Naive thymus-derived CD4-positive, alpha-beta T cell (primary cell): ENCODE data around the gene ALPI. TPM values are rescaled to one million over a fixed set of nuclear protein-coding genes. Genes with fewer than 3 reads are reported as not detected.

ENCODE experiments used
- ATAC-seq: fragments of 150-1000 bp; cut with Tn5 transposase; 2 replicates; pipeline ENCODE4 v1.10.0; 2021; ENCODE audit warnings: mild to moderate bottlenecking, moderate library complexity
- CTCF ChIA-PET: fragments of 350-600 bp; sonication (Branson Sonifier 250); formaldehyde crosslinking; loops from one replicate; lab custom pipeline; 2021; ENCODE audit warnings: antibody characterized with exemption; lab: Charles Lee
- POLR2A ChIA-PET: fragments of 350-600 bp; sonication (Branson Sonifier 250); formaldehyde crosslinking; loops from one replicate; lab custom pipeline; 2021; ENCODE audit warnings: antibody characterized with exemption, inconsistent platforms; lab: Charles Lee
- DNase-seq, 9 donors: peaks; one replicate each; pipeline versions ENCODE4 v3.0.0 to v3.0.0-alpha.2; 2020 to 2022; ENCODE audit warnings: mixed read lengths in 1 of 9
- H3K27ac ChIP-seq: one replicate; pipeline ENCODE4 v1.7.0; 2013; ENCODE audit warnings: mild to moderate bottlenecking, low read depth, low read length, moderate library complexity
- H3K27me3 ChIP-seq, 2 donors: one replicate each; pipeline ENCODE4 v1.7.0; 2013; ENCODE audit warnings: low read length in 2 of 2, mild to moderate bottlenecking in 2 of 2, moderate library complexity in 2 of 2; ENCODE audit not compliant: control insufficient read depth in 2 of 2, insufficient read depth in 2 of 2
- H3K36me3 ChIP-seq, 3 experiments: 1 replicate in 2 of 3; 2 replicates in 1 of 3; pipeline ENCODE4 v1.7.0; 2013; ENCODE audit warnings: low read length in 3 of 3, mild to moderate bottlenecking in 3 of 3, moderate library complexity in 1 of 3; ENCODE audit not compliant: insufficient read depth in 3 of 3, control insufficient read depth in 2 of 3
- H3K4me1 ChIP-seq, 2 donors: one replicate each; pipeline ENCODE4 v1.7.0; 2013; ENCODE audit warnings: low read length in 2 of 2, mild to moderate bottlenecking in 2 of 2, moderate library complexity in 1 of 2; ENCODE audit not compliant: control insufficient read depth in 2 of 2, insufficient read depth in 2 of 2
- H3K4me3 ChIP-seq: 2 replicates; pipeline ENCODE4 v1.7.0; 2013; ENCODE audit warnings: mild to moderate bottlenecking, low read length
- H3K9me3 ChIP-seq, 3 experiments: 1 replicate in 2 of 3; 2 replicates in 1 of 3; pipeline ENCODE4 v1.7.0; 2013; ENCODE audit warnings: low read length in 3 of 3; ENCODE audit not compliant: control insufficient read depth in 2 of 3
- H3K27ac Mint-ChIP-seq, 9 donors: one replicate each; pipeline ENCODE4 v1.8.0; 2020 to 2022; ENCODE audit warnings: mixed read lengths in 9 of 9, mild to moderate bottlenecking in 8 of 9, moderate library complexity in 5 of 9, inconsistent platforms in 2 of 9
- H3K27me3 Mint-ChIP-seq, 5 donors: one replicate each; pipeline ENCODE4 v1.8.0; 2021 to 2022; ENCODE audit warnings: mixed read lengths in 5 of 5, mild to moderate bottlenecking in 1 of 5
- H3K36me3 Mint-ChIP-seq, 5 donors: one replicate each; pipeline ENCODE4 v1.8.0; 2020 to 2022; ENCODE audit warnings: mixed read lengths in 5 of 5, mild to moderate bottlenecking in 3 of 5, inconsistent platforms in 1 of 5
- H3K4me1 Mint-ChIP-seq, 7 donors: one replicate each; pipeline ENCODE4 v1.8.0; 2020 to 2022; ENCODE audit warnings: mixed read lengths in 7 of 7, mild to moderate bottlenecking in 3 of 7, inconsistent platforms in 1 of 7
- H3K4me3 Mint-ChIP-seq, 10 donors: one replicate each; pipeline ENCODE4 v1.8.0; 2020 to 2022; ENCODE audit warnings: mild to moderate bottlenecking in 10 of 10, mixed read lengths in 10 of 10, moderate library complexity in 6 of 10, inconsistent platforms in 2 of 10
- H3K9me3 Mint-ChIP-seq, 11 donors: one replicate each; pipeline ENCODE4 v1.8.0; 2020 to 2022; ENCODE audit warnings: mixed read lengths in 11 of 11, mild to moderate bottlenecking in 4 of 11, inconsistent platforms in 1 of 11, moderate library complexity in 1 of 11
- intact Hi-C, 2 donors: fragments of 100-400 bp; cut with micrococcal nuclease; formaldehyde crosslinking; loops; one replicate each; pipeline ENCODE4 v1.15.1; 2023
- polyA plus RNA-seq, 2 donors: library from polyadenylated mRNA; unstranded; fragments of 300-500 nt; fragmentation: Illumina TruSeq; gene quantifications; one replicate each; pipeline ENCODE4 v1.2.3, GENCODE V29; 2021
- total RNA-seq, 6 experiments: library from RNA in 5 of 6; stranded (reverse) in 5 of 6; gene quantifications; 1 replicate in 5 of 6; 2 replicates in 1 of 6; pipeline ENCODE4 v1.2.3 and lab custom pipeline; 2021 to 2026

Gene ALPI
- total and polyA plus RNA-seq, 7 experiments from 2014 or later, result not detected

DNA sequence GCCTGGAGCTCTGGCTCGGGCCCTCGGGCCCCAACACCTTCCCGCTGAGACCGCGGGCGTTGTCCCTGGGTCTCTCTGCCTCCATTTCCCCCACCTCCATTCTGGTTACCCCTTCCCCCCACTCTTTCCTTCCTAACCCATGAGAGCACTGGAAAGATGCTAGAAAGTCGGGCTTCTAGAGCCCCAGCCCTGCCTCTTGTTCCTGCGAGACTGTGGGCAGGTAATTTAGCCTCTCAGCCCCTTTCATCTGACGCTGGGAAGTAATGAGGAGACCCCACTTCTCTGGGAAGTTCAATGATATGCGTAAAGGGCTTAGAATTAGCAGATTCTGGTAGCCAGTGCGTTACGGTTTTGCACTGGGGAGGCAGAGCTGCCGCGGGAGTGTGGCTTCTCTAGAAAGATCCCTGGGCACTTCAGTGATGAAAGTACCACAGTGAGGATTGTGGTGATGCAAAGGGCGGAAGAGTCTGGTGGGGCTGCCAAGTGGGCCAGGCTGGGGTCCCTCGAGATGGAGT lies 47.9 kb downstream of the ALPI start:
- Mint-ChIP-seq H3K27me3 (peaks cover 28 to 59% (median 39%) of the 10 kb centered on the region in 5 donors), H3K27ac (peak overlapping the region in 4 of 9 donors; percentile 45 to 70 (median 68)), H3K36me3 (no peaks in the 10 kb centered on the region), H3K4me3 (peak overlapping the region in 7 of 10 donors; percentile 25 to 81 (median 53)), H3K9me3 (no peaks in the 10 kb centered on the region), H3K4me1 (peaks cover 0 to 9% (median 4%) of the 10 kb centered on the region in 7 donors)
- no peaks in the 10 kb centered on the region for H3K9me3 ChIP-seq
- DNase-seq, result no peak
- H3K4me1 ChIP-seq, result peaks cover 0 to 4% of the 10 kb centered on the region in 2 donors
- H3K4me3 ChIP-seq, result no peak overlapping the region
- peaks cover 0 to 7% of the 10 kb centered on the region in 2 donors for H3K27me3 ChIP-seq
- H3K36me3 ChIP-seq, result no peaks in the 10 kb centered on the region
- intact Hi-C loops, result no loop called here
- ChIA-PET POLR2A (no interaction called here), CTCF (no interaction called here)
- no peak overlapping the region for H3K27ac ChIP-seq
- ATAC-seq, result no peak

- peaks cover 0 to 4% of the 10 kb centered on the region in 2 donors for H3K4me1 ChIP-seq
- ATAC-seq (no peak), DNase-seq (no peak)
- H3K9me3 Mint-ChIP-seq, result no peaks in the 10 kb centered on the region
- H3K4me1 Mint-ChIP-seq, result peaks cover 0 to 9% (median 4%) of the 10 kb centered on the region in 7 donors
- POLR2A ChIA-PET, result no interaction called here
- H3K4me3 Mint-ChIP-seq, result peak overlapping the region in 4 of 10 donors; percentile 9 to 81 (median 62)
- H3K36me3 ChIP-seq, result no peaks in the 10 kb centered on the region
- no peak overlapping the region for H3K27ac ChIP-seq
- CTCF ChIA-PET, result no interaction called here
- H3K27me3 Mint-ChIP-seq, result peaks cover 28 to 60% (median 43%) of the 10 kb centered on the region in 5 donors
- H3K27me3 ChIP-seq, result peaks cover 0 to 7% of the 10 kb centered on the region in 2 donors
- no peaks in the 10 kb centered on the region for H3K9me3 ChIP-seq
- H3K27ac Mint-ChIP-seq, result peak overlapping the region in 1 of 9 donors; percentile 42
- H3K4me3 ChIP-seq, result no peak overlapping the region
- no peaks in the 10 kb centered on the region for H3K36me3 Mint-ChIP-seq
- intact Hi-C loops, result no loop called here
Observed at GRCh38 chr2:232504438-232504837, 48.5 kb downstream of the ALPI start.

GRCh38 chr2:232505856-232506255 lies 49.9 kb downstream of the ALPI start:
- H3K27ac Mint-ChIP-seq, result no peak overlapping the region
- POLR2A ChIA-PET, result no interaction called here

DNA sequence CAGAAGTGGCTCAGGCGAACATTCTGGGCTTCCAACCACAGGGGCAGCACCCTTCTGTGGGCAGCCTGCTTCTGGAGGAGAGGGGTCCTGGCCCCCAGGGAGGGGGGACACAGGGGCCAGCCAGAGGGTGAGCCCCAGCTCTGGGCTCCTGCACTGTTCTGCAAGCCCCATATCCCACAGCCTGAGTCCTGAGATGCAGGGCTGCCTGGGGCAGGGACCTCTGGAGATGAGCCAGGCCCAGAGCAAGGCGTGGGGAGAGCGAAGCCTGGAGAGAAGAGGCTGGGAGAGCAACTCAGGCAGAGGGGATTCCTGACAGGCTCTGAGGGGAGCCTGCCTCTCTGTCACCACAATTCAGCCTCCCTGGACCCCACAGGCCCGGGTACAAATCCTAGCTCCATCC lies 50.8 kb downstream of the ALPI start:
- POLR2A ChIA-PET, result no interaction called here
- DNase-seq, result no peak

More at GRCh38 chr2:232505856-232506255, 49.9 kb downstream of the ALPI start:
- no peaks in the 10 kb centered on the region for H3K36me3 ChIP-seq
- H3K9me3 Mint-ChIP-seq, result no peaks in the 10 kb centered on the region
- peaks cover 0 to 4% of the 10 kb centered on the region in 2 donors for H3K4me1 ChIP-seq
- peaks cover 0 to 7% of the 10 kb centered on the region in 2 donors for H3K27me3 ChIP-seq
- no peak overlapping the region for H3K27ac ChIP-seq
- no peak for ATAC-seq
- CTCF ChIA-PET, result no interaction called here
- peaks cover 0 to 9% (median 4%) of the 10 kb centered on the region in 7 donors for H3K4me1 Mint-ChIP-seq
- no peak for DNase-seq
- H3K4me3 Mint-ChIP-seq, result no peak overlapping the region
- H3K36me3 Mint-ChIP-seq, result no peaks in the 10 kb centered on the region
- peaks cover 17 to 61% (median 35%) of the 10 kb centered on the region in 5 donors for H3K27me3 Mint-ChIP-seq
- no peak overlapping the region for H3K4me3 ChIP-seq
- no peaks in the 10 kb centered on the region for H3K9me3 ChIP-seq
- intact Hi-C loops, result no loop called here

GRCh38 chr2:232508251-232508650 lies 52.3 kb downstream of the ALPI start:
- intact Hi-C loops, result no loop called here
- Histone ChIP-seq H3K4me1 (no peaks in the 10 kb centered on the region), H3K9me3 (no peaks in the 10 kb centered on the region), H3K27me3 (peaks cover 0 to 7% of the 10 kb centered on the region in 2 donors), H3K4me3 (no peak overlapping the region), H3K36me3 (no peaks in the 10 kb centered on the region), H3K27ac (no peak overlapping the region)
- no peaks in the 10 kb centered on the region for H3K9me3 Mint-ChIP-seq
- peaks cover 0 to 9% (median 3%) of the 10 kb centered on the region in 7 donors for H3K4me1 Mint-ChIP-seq
- ChIA-PET CTCF (no interaction called here), POLR2A (no interaction called here)
- H3K27ac Mint-ChIP-seq, result no peak overlapping the region
- H3K36me3 Mint-ChIP-seq, result no peaks in the 10 kb centered on the region
- peaks cover 16 to 47% (median 27%) of the 10 kb centered on the region in 5 donors for H3K27me3 Mint-ChIP-seq
- no peak for ATAC-seq
- H3K4me3 Mint-ChIP-seq, result no peak overlapping the region
- no peak for DNase-seq

More for the DNA sequence above, 50.8 kb downstream of the ALPI start:
- Histone ChIP-seq H3K27me3 (peaks cover 0 to 7% of the 10 kb centered on the region in 2 donors), H3K4me1 (peaks cover 0 to 4% of the 10 kb centered on the region in 2 donors), H3K27ac (no peak overlapping the region), H3K36me3 (no peaks in the 10 kb centered on the region), H3K4me3 (no peak overlapping the region), H3K9me3 (no peaks in the 10 kb centered on the region)
- peaks cover 17 to 52% (median 32%) of the 10 kb centered on the region in 5 donors for H3K27me3 Mint-ChIP-seq
- CTCF ChIA-PET, result no interaction called here
- peaks cover 0 to 9% (median 4%) of the 10 kb centered on the region in 7 donors for H3K4me1 Mint-ChIP-seq
- no peak overlapping the region for H3K4me3 Mint-ChIP-seq
- H3K27ac Mint-ChIP-seq, result no peak overlapping the region
- no peaks in the 10 kb centered on the region for H3K9me3 Mint-ChIP-seq
- no peaks in the 10 kb centered on the region for H3K36me3 Mint-ChIP-seq
- intact Hi-C loops, result no loop called here
- no peak for ATAC-seq

Other genes with a start within 250 kb of the ALPI start
- gene ALPP, start 77.4 kb upstream of the ALPI start, total RNA-seq, result under 1 TPM in 2 of 5 experiments, not detected in 3; 0.24 TPM
- not detected for gene ALPP, start 77.4 kb upstream of the ALPI start, polyA plus RNA-seq
- gene ALPG, start 49.3 kb upstream of the ALPI start, total RNA-seq, result not detected
- gene ALPG, start 49.3 kb upstream of the ALPI start, polyA plus RNA-seq, result not detected
- not detected for gene ECEL1, start 31.7 kb downstream of the ALPI start, total RNA-seq
- gene ECEL1, start 31.7 kb downstream of the ALPI start, polyA plus RNA-seq, result not detected
- not detected for gene PRSS56, start 64.2 kb downstream of the ALPI start, total RNA-seq
- not detected for gene PRSS56, start 64.2 kb downstream of the ALPI start, polyA plus RNA-seq
- gene CHRND, start 70.0 kb downstream of the ALPI start, total RNA-seq, result not detected
- under 1 TPM in 1 of 2 donors, not detected in 1; 0.13 TPM for gene CHRND, start 70.0 kb downstream of the ALPI start, polyA plus RNA-seq
- not detected for gene CHRNG, start 83.5 kb downstream of the ALPI start, total RNA-seq
- under 1 TPM; 0.10 to 0.26 TPM for gene CHRNG, start 83.5 kb downstream of the ALPI start, polyA plus RNA-seq
- 10 to 100 TPM in 4 of 5 experiments, 1 to 10 TPM in 1; 9.7 to 23.4 (median 19.3) TPM for gene TIGD1, start 94.4 kb downstream of the ALPI start, total RNA-seq
- 10 to 100 TPM; 17.1 to 23.8 TPM for gene TIGD1, start 94.4 kb downstream of the ALPI start, polyA plus RNA-seq
- 10 to 100 TPM; 51.9 to 77.6 (median 61.6) TPM for gene EIF4E2, start 94.5 kb downstream of the ALPI start, total RNA-seq
- gene EIF4E2, start 94.5 kb downstream of the ALPI start, polyA plus RNA-seq, result 10 to 100 TPM; 59.8 to 63.4 TPM
- 1 to 10 TPM in 4 of 5 experiments, under 1 TPM in 1; 0.70 to 2.9 (median 2.1) TPM for gene EFHD1, start 177.5 kb downstream of the ALPI start, total RNA-seq
- 1 to 10 TPM; 3.1 to 4.4 TPM for gene EFHD1, start 177.5 kb downstream of the ALPI start, polyA plus RNA-seq
- 10 to 100 TPM; 70.7 to 82.8 (median 79.8) TPM for gene GIGYF2, start 241.2 kb downstream of the ALPI start, total RNA-seq
- 10 to 100 TPM; 25.3 to 29.9 TPM for gene GIGYF2, start 241.2 kb downstream of the ALPI start, polyA plus RNA-seq